NCI-H1694 (cell line): ENCODE data around the gene C4orf50.

Experiments used
- DNase-seq: peaks from one replicate; lab custom pipeline; 2025; lab: John Stamatoyannopoulos, UW

Gene C4orf50

GRCh38 chr4:5921101-5921980 is 96.9 kb downstream of the C4orf50 start:
- no peak for DNase-seq

- no peak for DNase-seq
Observed at GRCh38 chr4:5919571-5919970, 98.7 kb downstream of the C4orf50 start.

GRCh38 chr4:5919044-5919443 is 99.2 kb downstream of the C4orf50 start:
- no peak for DNase-seq

GRCh38 chr4:5918331-5918985 is 99.8 kb downstream of the C4orf50 start:
- no peak for DNase-seq

- no peak for DNase-seq
Observed at GRCh38 chr4:5917672-5918071, 100.6 kb downstream of the C4orf50 start.

GRCh38 chr4:5916229-5916628 is 102.0 kb downstream of the C4orf50 start:
- DNase-seq, result no peak

GRCh38 chr4:5913454-5913853 is 104.8 kb downstream of the C4orf50 start:
- no peak for DNase-seq

GRCh38 chr4:5912614-5913019 is 105.6 kb downstream of the C4orf50 start:
- peak; percentile 96 for DNase-seq

- DNase-seq, result no peak
Observed at GRCh38 chr4:5908876-5909427, 109.3 kb downstream of the C4orf50 start.

GRCh38 chr4:5906191-5906590 is 112.0 kb downstream of the C4orf50 start:
- no peak for DNase-seq

GRCh38 chr4:5905714-5906113 is 112.5 kb downstream of the C4orf50 start:
- DNase-seq, result no peak

- DNase-seq, result no peak
Observed at GRCh38 chr4:5900844-5901243, 117.4 kb downstream of the C4orf50 start.

- no peak for DNase-seq
Observed at GRCh38 chr4:5899881-5900280, 118.3 kb downstream of the C4orf50 start.

- DNase-seq, result no peak
Observed at GRCh38 chr4:5899396-5899795, 118.8 kb downstream of the C4orf50 start.

- no peak for DNase-seq
Observed at GRCh38 chr4:5897674-5898073, 120.6 kb downstream of the C4orf50 start.

- no peak for DNase-seq
Observed at GRCh38 chr4:5895287-5895686, 122.9 kb downstream of the C4orf50 start.

- DNase-seq, result peak; percentile 33
Observed at GRCh38 chr4:5894266-5894665, 124.0 kb downstream of the C4orf50 start.

- no peak for DNase-seq
Observed at GRCh38 chr4:5893591-5893990, 124.6 kb downstream of the C4orf50 start.

- peak; percentile 41 for DNase-seq
Observed at GRCh38 chr4:5893004-5893580, 125.1 kb downstream of the C4orf50 start, which contains the start of gene CRMP1. TSS of gene CRMP1 (minus strand) at chr4:5893086. CDS start at chr4:5892969, 117 bp downstream.

- DNase-seq, result no peak
Observed at GRCh38 chr4:5892323-5893003, 125.8 kb downstream of the C4orf50 start.

GRCh38 chr4:5891563-5892322 is 126.5 kb downstream of the C4orf50 start:
- no peak for DNase-seq
